Stimulated activated CD4-positive, alpha-beta T cell treated with anti-CD3 and anti-CD28 coated beads, Interleukin-12 subunit alpha, Interleukin-12 subunit beta, amount 100 ng/mL, for 24 hours (primary cell): ENCODE measurements around the gene ZNF132.
"Not testable (repeated sequence)": the region's sequence is repeated elsewhere in the genome, so short reads cannot be mapped to it uniquely, and the experiment has no call there.

Experiments
- DNase-seq, 2 experiments: peaks; one replicate each; pipeline ENCODE4 v3.0.0-alpha.2; 2020; ENCODE audit warnings: low read depth in 2 of 2

The ZNF132 gene

DNA sequence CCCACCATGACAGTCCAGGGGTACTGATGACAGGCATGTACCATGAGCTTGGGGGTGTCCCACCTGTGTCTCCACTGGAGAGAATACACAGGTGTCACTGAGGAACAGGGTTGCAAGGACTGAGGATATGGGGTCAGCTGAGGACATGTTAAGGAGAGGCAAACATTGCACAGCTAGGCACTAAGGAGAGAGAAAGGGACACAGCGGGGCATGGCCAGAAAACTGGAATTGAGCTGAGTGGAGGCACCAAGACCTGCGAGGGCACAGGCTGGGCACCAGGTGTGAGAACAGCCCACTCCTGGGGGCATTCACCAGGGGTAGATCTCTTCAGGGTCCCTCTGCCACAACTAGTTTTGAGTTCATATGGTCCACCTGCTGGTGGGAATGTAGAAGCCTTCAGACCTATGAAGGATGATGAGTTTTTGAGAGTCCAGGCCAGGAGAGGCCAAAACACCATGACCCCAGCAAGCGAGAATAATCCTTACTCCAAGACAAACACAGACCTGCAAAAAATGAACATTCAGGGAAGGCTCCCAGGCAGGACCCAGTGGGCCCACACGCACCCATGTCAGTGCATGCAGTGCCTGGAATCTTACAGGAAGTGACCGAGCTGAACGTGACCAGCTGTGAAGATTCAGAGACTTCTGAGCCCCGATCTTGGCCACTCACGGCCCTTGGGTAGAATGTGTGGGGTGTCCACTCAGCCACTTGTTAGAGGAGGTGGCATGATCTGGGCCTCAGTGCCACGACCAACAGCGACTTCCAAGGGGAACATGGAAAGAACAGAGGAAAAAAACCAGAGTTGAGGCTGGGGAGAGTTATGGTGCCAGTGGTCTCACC, 32.9 kb downstream of the ZNF132 start:
- no peak for DNase-seq

DNA sequence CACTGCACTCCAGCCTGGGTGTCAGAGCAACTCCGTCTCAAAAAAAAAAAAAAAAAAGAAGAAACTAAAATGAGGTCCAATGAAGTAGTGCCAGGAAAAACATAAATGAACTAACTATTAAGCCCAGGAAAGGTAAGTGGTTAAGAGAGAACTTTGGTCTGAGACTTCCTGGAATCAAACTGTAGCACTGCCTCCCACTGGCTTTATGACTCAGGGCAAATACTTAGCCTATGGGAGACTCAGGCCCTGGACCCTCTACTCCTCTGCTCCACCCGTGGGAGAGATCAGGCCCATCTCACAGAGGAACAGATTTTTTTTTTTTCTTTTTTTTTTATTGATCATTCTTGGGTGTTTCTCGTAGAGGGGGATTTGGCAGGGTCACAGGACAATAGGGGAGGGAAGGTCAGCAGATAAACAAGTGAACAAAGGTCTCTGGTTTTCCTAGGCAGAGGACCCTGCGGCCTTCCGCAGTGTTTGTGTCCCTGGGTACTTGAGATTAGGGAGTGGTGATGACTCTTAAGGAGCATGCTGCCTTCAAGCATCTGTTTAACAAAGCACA, 36.0 kb downstream of the ZNF132 start:
- DNase-seq: not testable (repeated sequence)

DNA sequence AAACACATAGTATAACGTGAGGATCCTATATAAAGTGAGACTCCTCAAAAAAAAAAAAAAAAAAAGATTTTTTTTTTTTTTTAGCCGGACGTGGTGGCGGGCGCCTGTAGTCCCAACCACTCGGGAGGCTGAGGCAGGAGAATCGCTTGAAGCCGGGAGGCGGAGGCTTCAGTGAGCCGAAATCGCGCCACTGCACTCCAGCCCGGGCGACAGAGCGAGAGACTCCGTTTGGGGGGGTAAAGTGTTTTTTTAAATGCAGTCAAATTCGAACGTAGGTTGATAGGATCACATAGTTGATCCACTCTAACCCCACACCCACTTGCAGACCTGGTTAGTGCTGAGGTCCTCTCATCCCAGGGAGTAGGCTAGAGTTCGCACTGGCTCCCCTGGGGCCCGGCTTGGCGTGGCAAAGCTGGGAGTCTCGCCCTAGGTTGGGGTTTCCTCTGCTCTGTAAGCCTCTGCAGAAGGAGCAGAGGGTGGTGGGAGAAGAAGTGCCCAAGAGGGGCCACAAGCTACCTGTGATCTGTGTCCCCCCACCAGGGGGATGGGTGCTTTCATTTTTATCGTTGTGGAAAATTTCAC, 38.0 kb downstream of the ZNF132 start:
- no peak for DNase-seq

DNA sequence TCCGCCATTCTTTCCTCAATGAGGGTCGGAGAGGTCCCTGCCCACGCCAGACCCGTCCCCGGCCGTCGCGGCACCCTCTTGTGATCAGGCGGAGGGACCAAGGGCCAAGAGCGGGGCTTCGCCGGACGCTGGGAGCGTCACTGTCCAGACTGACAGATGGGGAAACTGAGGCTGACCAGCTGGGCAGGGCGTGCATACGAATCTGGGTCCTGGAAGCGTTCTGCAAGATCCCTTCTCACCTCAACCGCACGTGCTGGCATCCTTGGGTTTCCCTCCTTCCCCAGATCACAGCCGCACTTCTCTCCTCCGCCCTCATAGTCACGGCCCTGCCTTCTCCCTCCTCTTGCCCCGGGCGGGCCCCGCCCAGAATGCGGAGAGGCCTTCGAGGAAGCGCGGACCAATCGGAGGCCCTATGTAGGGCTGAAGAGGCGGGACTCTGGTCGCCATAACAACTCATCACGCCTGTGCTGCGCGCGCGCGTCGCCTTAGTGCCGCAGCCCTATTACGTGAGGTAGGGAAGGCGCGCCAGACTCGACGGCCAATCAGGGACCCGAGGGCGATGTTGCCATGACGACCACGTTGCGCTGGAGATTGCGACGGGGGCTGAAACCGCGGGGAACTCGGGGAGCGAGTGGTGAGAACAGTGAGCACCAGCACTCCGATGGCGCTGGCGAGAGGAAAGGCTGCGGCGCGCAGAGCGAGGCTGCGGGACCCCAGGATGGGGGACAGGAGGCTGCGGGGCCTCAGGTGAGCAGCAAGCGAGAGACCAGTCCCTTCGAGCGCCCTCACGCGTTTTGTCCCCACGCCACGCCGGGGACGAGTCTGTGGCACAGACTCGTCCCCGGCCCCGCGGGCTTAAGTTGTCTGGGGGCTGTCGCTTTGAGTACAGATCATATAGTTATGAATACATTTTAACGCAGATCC, 38.8 kb downstream of the ZNF132 start:
- peak; percentile 98 to 99 for DNase-seq

DNA sequence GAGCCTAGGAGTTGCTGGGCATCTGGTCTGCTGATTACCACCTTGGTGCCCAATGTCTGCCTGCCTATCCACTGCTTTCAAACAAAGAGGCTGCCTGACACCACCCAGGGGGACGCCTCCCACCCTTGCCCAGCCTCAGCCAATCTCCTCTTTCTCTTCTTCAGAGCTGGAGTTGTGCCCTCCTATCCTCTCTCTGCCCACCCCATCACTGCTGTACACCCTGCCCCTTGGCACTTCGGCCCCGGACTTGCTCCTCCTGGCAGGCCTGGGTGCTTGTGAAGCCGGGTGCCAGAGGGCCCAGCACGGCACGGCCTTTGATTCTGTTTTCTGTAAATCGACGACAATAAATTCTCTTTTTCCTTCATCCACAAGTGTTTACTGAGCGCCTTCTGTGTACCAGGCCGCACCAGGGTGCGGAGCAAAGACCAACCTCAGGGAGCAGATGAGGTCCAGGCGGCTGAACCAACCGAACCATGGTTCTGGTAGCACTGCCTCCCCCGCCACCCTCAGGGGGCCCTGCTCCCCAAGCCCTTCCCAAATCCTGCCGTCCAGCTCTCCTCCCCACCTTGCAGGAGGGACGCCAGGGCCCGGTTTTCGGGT, 39.5 kb downstream of the ZNF132 start:
- no peak for DNase-seq

DNA sequence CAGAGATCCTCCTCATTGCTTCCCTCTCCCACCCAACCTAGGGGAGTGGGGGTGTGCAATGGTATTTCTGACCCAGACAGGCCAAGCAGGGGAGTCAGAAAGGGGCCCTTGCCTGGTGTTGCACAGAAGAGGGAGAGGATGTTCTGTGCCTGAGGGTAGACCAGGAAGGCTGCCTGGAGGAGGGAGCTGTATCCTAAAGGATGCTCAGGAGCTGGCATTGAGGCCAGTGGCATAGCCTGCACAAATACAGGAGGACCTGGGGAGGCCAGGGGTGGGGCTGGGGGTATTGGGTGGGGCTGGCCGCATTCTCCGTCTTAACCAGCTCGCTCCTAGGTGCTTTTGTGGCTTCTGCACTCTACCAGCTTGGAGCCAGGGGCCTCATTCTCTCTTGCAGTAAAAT, 40.0 kb downstream of the ZNF132 start:
- no peak for DNase-seq

DNA sequence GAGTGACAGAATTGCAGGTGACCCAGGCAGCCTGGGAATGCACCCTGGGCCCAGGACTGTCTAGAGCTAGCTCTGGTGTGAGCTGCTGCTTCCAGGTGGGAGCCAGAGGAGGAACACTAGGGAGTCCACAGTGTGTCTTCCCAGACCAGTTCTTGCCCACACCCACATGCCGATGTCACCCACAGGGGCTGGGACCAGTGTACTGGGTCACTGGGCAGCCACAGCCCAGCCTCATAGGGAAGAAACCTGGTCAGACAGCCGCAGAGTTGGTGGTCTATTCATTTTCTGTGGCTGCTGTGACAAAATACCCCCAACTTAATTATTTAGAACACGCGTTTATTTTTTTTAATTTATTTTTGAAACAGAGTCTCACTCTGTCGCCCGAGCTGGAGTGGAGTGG, 41.4 kb downstream of the ZNF132 start:
- DNase-seq: no peak

DNA sequence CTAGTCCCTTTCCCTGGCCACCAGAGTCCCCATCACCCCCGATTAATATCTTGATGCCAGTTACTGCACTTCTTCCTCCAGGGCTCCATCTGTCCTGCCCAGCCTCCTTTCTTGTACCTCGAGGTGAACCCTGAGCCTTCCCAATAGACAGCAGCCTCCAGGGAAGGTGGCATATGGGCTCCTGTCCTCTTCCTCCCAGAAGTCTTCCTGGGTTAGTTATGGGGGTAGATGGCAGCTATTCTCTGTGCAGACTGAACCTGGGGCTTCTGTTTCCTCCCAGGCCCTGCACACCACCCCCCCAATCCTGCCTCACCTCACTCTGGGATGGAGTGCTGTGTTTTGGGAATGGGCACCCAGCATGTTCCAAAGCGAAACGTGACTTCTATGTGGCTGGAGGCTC, 41.9 kb downstream of the ZNF132 start:
- DNase-seq: no peak

DNA sequence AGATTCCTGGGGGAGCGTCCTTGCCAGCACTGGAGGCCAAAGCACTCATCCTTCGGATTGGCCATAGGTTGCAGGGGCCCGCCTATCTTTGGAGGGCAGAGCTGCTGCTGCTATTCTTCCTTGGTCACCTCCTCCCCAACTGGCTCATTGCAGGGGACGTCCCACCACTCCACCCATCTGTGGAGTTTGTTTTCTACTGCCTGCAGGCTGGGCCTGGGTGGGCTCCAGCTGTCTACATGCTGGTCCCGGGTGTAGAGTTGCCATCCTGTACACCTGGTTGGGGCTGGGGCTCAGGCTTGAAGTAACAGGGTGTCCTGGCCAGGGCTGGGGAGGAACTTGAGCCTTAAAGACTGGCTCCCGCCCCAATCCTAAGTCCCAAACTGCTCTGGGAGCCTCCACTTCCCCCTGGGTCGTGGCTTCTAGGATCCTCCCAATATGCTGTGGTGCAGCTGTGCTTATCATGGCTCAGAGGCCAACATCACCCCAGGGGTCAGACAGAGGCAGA, 42.4 kb downstream of the ZNF132 start:
- no peak for DNase-seq

DNA sequence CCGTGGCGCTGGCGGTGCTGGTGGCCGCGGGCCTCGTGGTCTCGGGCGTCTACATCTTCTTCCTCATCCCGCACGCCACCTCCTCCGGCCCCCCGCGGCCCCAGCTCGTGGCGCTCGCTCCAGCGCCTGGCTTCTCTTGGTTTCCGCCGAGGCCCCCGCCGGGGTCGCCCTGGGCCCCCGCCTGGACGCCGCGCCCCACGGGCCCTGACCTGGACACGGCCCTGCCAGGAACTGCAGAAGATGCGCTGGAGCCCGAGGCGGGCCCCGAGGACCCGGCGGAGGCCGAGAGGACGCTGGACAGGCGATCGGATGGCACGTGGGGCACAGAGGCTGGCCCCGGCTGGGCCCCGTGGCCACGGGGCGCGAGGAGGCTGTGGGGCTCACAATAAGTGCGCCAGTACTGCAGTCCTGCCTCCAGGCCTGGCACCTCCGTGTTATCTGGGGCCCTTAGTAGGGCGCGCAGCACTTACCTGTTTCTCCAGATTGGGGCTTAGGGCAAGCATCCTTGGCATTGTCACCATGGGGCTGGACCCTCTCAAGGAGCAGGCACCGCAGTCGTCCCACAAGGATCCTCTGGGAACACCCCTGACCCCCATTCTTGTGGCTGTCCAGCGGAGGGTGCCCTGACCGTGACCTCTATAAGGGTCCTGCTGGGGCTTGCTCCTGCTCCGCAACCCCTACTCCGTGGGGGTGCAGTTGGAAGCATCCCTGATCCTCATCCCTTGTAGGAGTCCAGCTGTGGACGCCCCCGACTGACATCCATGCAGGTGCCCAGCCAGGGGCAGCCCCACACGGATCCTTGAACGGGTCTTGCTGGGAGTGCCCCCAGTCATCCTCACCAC, 43.0 kb downstream of the ZNF132 start:
- DNase-seq: no peak

DNA sequence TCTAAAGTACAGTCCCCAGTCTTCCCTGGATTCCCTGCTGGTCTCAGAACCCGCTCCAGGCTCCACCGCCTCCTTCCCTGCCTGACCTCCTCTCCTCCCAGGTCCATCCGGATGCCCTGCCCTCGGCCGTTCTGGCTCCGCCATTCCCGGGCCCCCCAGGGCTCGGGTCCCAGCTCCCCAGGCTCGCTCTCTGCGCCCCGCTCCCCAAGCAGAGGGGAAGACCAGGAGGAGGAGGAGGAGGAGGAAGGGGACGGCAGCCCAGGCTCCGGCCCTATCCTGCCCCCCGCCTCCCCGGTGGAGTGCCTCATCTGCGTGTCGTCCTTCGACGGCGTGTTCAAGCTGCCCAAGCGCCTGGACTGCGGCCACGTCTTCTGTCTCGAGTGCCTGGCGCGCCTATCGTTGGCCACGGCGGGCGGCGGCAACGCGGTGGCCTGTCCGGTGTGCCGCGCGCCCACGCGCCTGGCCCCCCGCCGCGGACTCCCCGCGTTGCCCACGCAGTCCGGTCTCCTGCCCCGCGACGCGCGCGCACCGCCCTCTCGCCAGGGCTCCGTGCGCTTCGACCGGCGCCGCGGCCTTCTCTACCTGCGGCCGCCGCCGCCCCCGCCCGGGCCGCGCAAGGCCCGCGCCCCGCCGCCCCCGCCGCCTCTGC, 43.9 kb downstream of the ZNF132 start:
- no peak for DNase-seq

DNA sequence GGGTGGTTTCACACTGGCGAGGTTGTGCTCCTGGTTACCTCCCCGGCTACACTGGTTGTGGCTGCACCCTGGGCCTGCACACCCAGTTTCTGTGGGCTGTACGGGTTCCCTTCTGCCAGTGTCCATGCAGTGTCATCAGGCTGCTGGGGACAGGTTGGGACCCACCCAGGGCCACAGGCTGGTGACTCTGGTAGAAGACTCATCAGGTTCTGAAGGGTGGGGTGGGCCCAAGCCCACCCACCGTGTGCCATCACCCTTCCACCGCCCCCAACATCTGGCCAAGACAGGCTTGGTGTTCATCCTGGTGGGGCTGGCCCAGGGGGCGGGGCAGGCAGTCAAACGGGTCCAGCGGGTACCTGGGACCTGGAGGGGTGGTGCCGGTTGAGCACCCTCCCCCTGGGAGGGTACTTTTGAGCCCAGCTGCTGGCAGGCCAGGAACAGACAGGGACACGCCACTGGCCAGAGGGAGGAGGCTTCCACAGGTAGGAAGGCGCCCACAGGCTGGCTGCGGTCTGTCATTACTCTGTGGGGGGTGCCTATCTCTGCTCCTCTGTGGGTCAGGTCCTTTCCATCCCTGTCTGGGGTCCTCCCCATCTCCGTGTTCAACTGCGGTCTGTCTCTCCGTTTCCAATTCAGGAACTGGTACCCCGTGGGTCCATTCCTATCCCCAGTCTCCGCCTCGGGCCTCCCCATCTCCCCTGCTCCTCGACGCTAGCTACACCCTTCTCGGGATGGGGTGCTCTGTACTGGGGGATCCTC, 44.6 kb downstream of the ZNF132 start, which contains the start of gene RNF225:
Gene RNF225 (plus strand): TSS at position 437 of the 759 bp plus-strand sequence. CDS start 434 bp downstream, outside the sequence.
- no peak for DNase-seq

DNA sequence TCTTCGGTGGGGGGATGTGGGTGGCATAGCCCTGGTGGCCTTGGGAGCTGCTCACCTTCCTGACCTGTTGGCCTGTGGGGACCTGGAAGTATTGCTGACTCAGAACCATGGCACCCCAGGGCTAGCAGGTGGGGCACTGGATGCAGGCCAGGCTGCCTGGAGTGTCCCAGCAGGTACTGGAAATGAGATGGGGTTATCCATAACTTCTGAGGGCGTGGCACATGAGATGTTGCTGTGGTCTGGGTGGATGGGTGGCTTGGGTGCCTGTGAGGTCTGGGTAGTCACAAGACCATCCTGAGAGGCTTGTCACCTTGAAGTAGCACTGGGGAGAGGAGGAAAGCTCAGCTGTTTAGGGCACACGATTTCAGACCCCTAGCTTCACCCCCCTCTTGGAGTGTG, 45.1 kb downstream of the ZNF132 start:
- no peak for DNase-seq

DNA sequence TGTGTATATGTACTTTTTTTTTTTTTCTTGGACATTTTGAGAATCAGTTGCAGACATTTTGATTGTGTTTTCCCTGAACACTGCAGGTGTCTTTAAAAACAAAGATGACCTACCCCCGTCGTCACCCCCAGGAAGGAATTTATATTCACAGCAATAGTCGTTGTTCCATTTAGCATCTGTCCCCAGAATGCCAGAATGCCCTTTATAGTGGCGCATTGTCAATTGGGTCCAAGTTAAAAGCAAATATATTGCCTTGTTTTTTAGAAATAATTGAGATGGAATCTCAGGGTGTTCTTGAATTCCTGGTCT, 46.3 kb downstream of the ZNF132 start:
- no peak for DNase-seq

DNA sequence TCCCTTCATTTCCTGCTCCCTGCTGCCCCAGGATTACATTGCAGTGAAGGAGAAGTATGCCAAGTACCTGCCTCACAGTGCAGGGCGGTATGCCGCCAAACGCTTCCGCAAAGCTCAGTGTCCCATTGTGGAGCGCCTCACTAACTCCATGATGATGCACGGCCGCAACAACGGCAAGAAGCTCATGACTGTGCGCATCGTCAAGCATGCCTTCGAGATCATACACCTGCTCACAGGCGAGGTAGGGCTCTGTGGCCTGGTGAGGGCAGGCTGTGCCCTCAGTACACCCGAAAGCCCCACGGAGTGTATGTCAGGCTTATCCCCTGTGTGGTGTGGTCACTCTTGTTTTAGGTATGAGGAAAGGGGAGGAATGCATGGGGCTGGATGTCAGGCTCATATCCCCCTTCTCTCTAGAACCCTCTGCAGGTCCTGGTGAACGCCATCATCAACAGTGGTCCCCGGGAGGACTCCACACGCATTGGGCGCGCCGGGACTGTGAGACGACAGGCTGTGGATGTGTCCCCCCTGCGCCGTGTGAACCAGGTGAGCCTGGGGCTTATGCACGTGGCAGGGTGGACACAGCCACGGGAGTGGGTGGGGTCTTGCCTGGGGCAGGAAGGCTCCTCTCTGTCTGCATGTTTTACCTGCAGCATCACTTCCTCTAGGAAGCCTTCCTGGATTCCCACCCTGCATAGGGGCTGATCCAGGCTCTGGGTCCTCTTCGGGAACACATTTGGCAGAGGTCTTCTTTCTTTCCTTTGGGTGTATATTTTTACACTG, 46.8 kb downstream of the ZNF132 start:
- DNase-seq: no peak

DNA sequence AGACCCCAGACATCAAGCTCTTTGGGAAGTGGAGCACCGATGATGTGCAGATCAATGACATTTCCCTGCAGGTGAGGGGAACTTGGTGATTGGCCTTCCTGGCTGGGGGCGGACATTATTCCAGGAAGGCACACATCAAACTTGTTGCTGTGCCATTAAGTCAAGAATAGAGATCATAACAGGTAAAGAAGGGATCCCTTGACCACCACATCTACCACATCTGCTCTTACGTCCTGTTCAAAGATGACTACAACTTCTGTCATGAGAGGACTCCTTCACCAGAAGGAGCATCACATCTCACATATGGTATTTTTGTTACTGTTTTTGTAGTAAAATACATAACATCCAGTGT, 51.8 kb downstream of the ZNF132 start:
- no peak for DNase-seq

DNA sequence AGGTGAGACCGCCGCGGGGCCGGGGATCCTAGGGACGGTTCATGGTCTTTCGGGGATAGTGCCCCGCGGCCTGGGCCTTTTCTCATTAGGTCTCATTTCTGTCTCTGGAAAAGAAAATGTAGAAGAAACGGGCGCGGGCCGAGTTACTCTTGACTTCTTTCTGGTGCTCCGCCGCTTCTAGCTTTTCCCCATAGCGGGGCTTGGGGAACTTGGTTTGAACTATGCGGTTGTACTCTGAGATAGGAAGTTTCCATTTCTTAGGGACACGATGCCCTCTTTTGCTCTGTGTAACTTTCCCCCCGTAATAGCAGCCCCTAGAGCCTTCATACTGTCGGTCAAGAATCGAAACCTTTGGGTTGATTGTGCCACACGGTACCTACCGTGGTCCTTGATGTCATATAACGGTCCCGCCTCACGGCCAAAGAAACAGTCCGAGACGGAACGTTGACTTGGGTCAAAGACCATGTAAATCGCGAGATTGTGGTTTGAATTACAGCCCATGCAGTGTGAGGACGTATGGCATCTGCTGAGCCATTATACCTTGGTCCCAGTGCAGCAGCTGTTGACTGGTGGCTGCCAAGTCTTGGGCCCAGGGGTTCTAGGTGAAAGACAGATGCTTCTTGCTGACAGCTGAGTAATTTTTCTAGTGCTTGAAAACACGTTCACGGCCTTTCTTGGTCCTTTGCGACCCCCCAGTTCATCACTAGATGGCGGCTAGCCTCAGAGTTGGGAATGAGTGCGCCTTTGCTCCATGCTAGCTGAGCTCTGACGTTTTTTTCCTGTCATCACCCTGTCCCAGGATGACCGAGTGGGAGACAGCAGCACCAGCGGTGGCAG, 52.4 kb downstream of the ZNF132 start:
- DNase-seq: no peak
